Fibroblast of the aortic adventitia (primary cell): Measurements from ENCODE around the gene OXSR1. TPM values are rescaled to one million over a fixed set of nuclear protein-coding genes. Genes with fewer than 3 reads are reported as not detected.
"Not testable (repeated sequence)": the region's sequence is repeated elsewhere in the genome, so short reads cannot be mapped to it uniquely, and the experiment has no call there.

Experiments
- DNase-seq: peaks from one replicate; pipeline ENCODE4 v3.0.0-alpha.2; 2010; ENCODE audit warnings: low read depth
- H3K4me3 ChIP-seq: 2 replicates; pipeline ENCODE4 v1.5.1; 2011; ENCODE audit warnings: low read depth, mild to moderate bottlenecking, control low read depth, low read length, moderate library complexity
- total RNA-seq: library from RNA; depleted of rRNA; stranded (reverse); fragments of >200 nt; gene quantifications from 2 replicates; pipeline ENCODE4 v1.2.3, GENCODE V29; 2012; ENCODE audit warnings: low replicate concordance
- TF ChIP-seq, protein P1 (sequence below): IDR thresholded peaks from 2 replicates; pipeline ENCODE4 v1.5.1; 2011; ENCODE audit warnings: mild to moderate bottlenecking, low read length, control low read depth, inconsistent platforms; ENCODE audit not compliant: insufficient read depth

OXSR1 gene
- total RNA-seq, 1 donor = 36.2 TPM

DNA sequence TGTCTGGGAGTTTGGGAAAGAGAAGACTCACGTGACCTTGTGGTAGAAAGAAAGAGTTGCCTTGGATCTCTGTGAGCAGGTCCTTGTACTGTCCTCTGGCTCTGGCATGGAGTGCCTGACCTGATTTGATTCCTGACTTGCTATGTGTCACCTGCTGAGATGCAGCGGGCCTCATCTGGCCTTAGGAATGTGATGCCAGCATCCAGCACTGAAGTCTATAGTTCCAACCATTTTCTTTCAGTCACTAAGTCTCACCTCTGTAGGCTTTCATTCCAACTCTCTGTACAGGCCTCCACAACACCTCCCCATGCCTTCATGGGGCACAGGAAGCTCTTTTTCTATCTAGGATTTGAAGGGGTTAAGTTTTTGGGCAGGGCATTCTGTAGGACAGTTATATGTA lies 12.1 kb upstream of the OXSR1 start:
- no peak for DNase-seq
- no peak overlapping the region for H3K4me3 ChIP-seq
- TF ChIP-seq, protein P1, sequence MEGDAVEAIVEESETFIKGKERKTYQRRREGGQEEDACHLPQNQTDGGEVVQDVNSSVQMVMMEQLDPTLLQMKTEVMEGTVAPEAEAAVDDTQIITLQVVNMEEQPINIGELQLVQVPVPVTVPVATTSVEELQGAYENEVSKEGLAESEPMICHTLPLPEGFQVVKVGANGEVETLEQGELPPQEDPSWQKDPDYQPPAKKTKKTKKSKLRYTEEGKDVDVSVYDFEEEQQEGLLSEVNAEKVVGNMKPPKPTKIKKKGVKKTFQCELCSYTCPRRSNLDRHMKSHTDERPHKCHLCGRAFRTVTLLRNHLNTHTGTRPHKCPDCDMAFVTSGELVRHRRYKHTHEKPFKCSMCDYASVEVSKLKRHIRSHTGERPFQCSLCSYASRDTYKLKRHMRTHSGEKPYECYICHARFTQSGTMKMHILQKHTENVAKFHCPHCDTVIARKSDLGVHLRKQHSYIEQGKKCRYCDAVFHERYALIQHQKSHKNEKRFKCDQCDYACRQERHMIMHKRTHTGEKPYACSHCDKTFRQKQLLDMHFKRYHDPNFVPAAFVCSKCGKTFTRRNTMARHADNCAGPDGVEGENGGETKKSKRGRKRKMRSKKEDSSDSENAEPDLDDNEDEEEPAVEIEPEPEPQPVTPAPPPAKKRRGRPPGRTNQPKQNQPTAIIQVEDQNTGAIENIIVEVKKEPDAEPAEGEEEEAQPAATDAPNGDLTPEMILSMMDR = no peak

DNA sequence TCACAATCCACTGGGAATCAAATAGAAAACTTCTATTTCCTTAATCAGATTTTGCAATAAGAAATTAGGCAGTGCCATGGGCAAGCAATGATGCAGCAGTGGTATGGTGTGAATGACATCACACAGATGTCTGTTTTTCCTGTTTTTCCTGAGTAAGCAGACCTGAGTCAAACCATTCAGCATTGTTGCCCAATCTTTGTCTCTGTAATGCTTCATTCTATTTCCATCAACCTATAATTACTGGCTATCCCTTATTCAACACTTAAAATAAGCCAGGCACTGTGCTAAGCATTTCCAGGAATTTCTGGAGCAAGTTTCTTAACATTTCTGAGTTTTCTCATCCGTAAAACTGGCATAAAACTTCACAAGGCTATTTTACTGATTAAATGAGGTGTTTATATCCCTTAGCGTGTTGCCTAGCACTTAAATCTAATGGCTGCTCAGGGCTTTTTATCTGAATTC lies 11.3 kb upstream of the OXSR1 start:
- no peak overlapping the region for H3K4me3 ChIP-seq
- DNase-seq = peak; percentile 86
- TF ChIP-seq, protein P1 = no peak

DNA sequence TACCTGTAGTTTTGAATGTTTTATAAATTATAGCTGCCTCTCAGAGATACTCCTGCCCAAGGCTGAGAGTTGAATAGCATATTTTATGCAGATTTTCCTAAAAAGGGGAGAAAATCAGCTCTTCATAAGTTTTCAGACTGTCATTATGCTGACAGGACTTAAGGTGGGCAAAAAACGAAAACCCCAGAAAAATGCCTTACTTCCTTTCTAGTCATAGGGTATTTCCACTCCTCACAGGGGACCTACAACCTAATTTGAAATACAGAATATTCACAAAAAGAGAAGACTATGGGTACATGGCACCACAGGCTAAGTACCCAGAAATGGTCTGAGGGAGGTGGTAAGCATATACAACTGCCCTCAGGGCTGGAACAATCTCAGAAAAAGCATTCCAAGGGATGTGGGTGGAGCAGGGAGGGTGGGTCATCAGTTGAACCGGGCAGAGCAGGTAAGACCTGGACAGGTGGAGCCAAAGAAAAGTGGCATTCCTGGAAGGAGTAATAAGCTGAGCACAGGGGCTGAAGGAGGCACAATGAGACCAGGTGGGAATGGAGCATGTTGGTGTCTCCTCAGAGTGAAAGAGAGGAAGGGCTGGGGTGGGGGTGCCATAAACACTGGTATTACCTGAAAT lies 10.6 kb upstream of the OXSR1 start:
- no peak for DNase-seq
- no peak overlapping the region for H3K4me3 ChIP-seq
- TF ChIP-seq, protein P1 = no peak

GRCh38 chr3:38155825-38156224 lies 9.5 kb upstream of the OXSR1 start:
- no peak for DNase-seq
- no peak overlapping the region for H3K4me3 ChIP-seq
- TF ChIP-seq, protein P1 = no peak

DNA sequence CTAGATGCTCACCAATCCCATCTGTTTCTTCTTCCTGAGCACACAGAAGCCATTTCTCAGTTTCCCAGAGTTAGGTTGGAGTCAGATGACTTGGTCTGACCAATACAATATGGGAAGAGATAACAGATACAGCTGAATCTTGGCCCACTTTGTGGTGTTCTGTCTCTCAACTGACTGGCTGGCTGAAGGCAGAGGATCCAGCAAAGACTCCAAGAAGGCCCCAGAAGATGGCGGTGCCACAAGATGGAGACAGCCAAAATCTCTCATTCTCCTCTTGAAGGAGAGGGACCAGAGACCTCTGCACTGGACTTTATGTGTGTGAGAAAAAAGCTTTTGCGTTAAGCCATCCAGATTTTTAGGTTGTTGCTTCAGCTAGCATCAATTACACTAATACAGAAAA lies 8.2 kb upstream of the OXSR1 start:
- DNase-seq = no peak
- TF ChIP-seq, protein P1 = no peak

DNA sequence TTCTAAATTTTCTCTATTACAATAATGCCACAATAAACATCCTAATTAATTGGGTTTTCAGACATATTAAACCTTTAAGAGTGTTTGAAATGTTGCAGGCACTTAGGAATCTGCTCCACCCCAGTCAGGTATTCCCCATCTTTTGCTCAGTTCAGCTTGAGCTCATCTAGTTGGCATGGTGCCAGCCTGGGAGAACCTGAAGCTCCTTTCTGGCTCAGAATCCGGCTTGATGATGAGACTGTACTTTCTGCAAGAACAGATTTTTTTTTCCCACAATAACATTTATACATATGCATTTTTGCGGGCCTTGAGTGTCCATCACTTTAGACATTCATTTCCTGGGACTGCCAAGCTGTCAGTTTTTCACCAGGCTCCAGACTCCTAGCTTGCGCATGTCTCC lies 7.7 kb upstream of the OXSR1 start:
- TF ChIP-seq, protein P1 = no peak
- DNase-seq = no peak
- H3K4me3 ChIP-seq = no peak overlapping the region

More for the DNA sequence above, 8.2 kb upstream of the OXSR1 start:
- no peak overlapping the region for H3K4me3 ChIP-seq

GRCh38 chr3:38158472-38158871 lies 6.9 kb upstream of the OXSR1 start:
- no peak for DNase-seq
- no peak overlapping the region for H3K4me3 ChIP-seq
- TF ChIP-seq, protein P1 = no peak

DNA sequence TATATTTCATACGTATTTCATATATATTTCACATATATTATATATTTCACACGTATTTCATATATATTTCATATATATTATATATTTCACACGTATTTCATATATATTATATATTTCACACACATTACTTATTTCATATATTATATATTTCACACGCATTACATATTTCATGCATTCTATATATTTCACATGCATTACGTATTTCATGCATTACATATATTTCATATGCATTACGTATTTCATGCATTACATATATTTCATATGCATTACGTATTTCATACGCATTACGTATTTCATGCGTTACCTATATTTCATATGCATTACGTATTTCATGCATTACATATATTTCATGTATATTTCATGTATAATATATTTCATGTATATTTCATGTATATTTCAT lies 4.6 kb upstream of the OXSR1 start:
- not testable (repeated sequence) for H3K4me3 ChIP-seq, DNase-seq
